B cell (primary cell): ENCODE results near the gene TRPV2.

ENCODE experiments used
- CTCF ChIP-seq: fragments of 200-600 bp; IDR thresholded peaks from one replicate; pipeline ENCODE4 v1.8.0; 2022; ENCODE audit warnings: antibody characterized with exemption, mild to moderate bottlenecking
- EZH2 ChIP-seq: IDR thresholded peaks from 2 replicates; pipeline ENCODE4 v1.6.1; 2012; ENCODE audit warnings: borderline replicate concordance, low read depth, mild to moderate bottlenecking, moderate library complexity, low read length; ENCODE audit not compliant: insufficient read depth, poor library complexity, severe bottlenecking

DNA sequence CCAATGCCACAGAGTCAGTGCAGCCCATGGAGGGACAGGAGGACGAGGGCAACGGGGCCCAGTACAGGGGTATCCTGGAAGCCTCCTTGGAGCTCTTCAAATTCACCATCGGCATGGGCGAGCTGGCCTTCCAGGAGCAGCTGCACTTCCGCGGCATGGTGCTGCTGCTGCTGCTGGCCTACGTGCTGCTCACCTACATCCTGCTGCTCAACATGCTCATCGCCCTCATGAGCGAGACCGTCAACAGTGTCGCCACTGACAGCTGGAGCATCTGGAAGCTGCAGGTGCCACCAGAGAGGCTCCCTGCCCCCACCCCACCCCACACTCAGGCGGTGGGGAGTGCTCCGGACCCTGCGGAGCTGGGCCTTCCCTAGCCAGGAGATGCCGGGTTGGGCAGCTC is 16.6 kb downstream of the TRPV2 start:
- no peak for TF ChIP-seq CTCF
- TF ChIP-seq EZH2 = no peak
